Activated CD8-positive, alpha-beta memory T cell treated with anti-CD3 and anti-CD28 coated beads, Interleukin-2, amount 10 ng/mL, durations not matched to agents 7 days and 5 days (primary cell): Measurements from ENCODE around the gene TRIM38. TPM values are rescaled to one million over a fixed set of nuclear protein-coding genes. Genes with fewer than 3 reads are reported as not detected.
A peak's percentile ranks its signal among the peaks of the same experiment; 100 is the strongest.

Experiments
- ATAC-seq: fragments of 150-1000 bp; cut with Tn5 transposase; one replicate; pipeline ENCODE4 v1.10.0; 2021; ENCODE audit warnings: moderate library complexity
- CTCF ChIA-PET: fragments of 350-600 bp; sonication (Branson Sonifier 250); formaldehyde crosslinking; loops from one replicate; lab custom pipeline; 2021; ENCODE audit warnings: antibody characterized with exemption; lab: Charles Lee
- DNase-seq: peaks from one replicate; pipeline ENCODE4 v3.0.0-alpha.2; 2020
- H3K27ac Mint-ChIP-seq: one replicate; pipeline ENCODE4 v1.8.0; 2021; ENCODE audit warnings: mild to moderate bottlenecking, mixed read lengths
- H3K27me3 Mint-ChIP-seq: one replicate; pipeline ENCODE4 v1.8.0; 2021; ENCODE audit warnings: mixed read lengths
- H3K36me3 Mint-ChIP-seq: one replicate; pipeline ENCODE4 v1.8.0; 2021; ENCODE audit warnings: mild to moderate bottlenecking, mixed read lengths
- H3K4me1 Mint-ChIP-seq: one replicate; pipeline ENCODE4 v1.8.0; 2021; ENCODE audit warnings: mixed read lengths
- H3K4me3 Mint-ChIP-seq: one replicate; pipeline ENCODE4 v1.8.0; 2021; ENCODE audit warnings: mild to moderate bottlenecking, moderate library complexity, mixed read lengths
- H3K9me3 Mint-ChIP-seq: one replicate; pipeline ENCODE4 v1.8.0; 2022; ENCODE audit warnings: low read depth, mixed read lengths
- total RNA-seq, 2 experiments: library from RNA; stranded (reverse); gene quantifications; one replicate each; pipeline ENCODE4 v1.2.3, GENCODE V29; 2021

Gene TRIM38, protein sequence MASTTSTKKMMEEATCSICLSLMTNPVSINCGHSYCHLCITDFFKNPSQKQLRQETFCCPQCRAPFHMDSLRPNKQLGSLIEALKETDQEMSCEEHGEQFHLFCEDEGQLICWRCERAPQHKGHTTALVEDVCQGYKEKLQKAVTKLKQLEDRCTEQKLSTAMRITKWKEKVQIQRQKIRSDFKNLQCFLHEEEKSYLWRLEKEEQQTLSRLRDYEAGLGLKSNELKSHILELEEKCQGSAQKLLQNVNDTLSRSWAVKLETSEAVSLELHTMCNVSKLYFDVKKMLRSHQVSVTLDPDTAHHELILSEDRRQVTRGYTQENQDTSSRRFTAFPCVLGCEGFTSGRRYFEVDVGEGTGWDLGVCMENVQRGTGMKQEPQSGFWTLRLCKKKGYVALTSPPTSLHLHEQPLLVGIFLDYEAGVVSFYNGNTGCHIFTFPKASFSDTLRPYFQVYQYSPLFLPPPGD
- 10 to 100 TPM; 19.0 to 28.2 TPM for total RNA-seq

DNA sequence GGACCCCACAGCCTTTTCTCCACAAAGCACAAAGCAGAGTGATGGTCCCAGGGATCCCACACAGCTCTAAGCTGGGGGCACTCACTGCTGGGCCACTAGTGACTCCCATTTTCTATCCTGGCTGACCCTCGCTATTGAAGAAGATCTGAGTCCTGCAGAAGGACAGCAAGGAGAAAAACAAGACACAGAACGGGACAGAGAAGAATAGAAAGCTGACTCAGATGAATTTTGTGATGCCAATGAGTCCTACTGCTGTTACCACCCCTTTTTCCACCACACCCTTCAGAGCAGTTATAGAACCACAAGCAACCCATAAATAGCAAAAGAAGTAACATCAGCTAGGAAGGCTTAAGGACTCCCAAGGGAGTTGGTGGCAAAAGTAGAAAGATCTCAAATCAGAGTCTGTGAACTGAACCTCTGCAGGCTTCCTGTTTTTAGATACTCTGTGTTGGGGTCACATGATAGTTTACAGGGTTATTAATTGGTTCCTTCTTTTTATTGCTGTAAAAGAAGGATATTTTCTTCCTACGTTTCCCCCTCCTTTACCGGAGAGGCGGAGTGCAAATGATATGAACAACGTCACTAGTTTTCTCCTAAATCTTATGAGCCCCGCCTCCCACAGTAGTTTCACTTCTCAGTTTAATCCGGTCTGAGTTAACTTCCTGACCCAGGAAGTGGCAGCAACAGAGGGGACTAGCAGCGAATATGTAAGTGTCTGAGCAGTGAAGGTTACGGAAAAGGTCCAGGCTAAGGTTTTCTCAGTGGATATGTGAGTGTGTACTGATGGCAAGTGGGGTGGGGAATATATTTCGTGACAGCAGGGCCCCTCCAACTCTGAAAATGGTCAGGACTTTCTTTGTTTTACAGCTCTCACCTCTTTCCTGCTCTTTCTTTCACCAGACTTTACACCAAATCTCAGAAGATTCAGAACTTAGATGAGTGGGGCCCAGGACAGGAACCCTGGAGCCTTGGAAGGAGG lies at the start of gene TRIM38:
Gene TRIM38 (plus strand): TSS at position 654 of the 979 bp plus-strand sequence. CDS start 3,721 bp downstream, outside the sequence.
- no peaks in the 10 kb centered on the region for H3K27me3 Mint-ChIP-seq
- CTCF ChIA-PET, result interaction anchor here (0.6 to 2.8 kb wide), 9 partner anchors 7 to 244 kb away, joined by 3 to 16 read pairs (median 5); a partner anchor contains a TSS
- peak within 1 kb of the TSS; percentile 99 for H3K27ac Mint-ChIP-seq
- peak within 1 kb of the TSS; percentile 96 for H3K4me3 Mint-ChIP-seq
- peaks cover 11% of the 10 kb centered on the region for H3K9me3 Mint-ChIP-seq
- peaks cover 64% of the 10 kb centered on the region for H3K36me3 Mint-ChIP-seq
- ATAC-seq (peak; percentile 90), DNase-seq (peak; percentile 90)
- peaks cover 75% of the 10 kb centered on the region for H3K4me1 Mint-ChIP-seq

DNA sequence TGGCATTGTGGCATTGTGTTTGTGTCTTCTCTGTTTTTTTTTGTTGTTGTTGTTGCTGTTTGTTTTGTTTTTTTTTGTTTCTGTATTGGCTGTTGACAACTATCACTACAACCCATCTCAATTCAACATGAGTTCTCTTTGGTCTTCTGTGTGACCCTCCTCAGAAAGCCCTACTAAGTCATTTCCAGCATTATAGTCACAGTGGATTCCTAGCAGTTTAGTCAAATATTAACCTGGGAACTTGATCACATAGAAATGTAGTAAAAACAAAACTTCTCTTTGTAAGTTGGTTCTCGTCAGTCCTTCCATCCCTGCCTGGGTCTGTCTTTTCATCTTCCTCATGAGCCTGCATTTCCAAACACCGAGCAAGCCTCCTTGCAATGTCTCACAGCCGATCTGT lies 48.9 kb upstream of the TRIM38 start:
- no peak overlapping the region for H3K27ac Mint-ChIP-seq

DNA sequence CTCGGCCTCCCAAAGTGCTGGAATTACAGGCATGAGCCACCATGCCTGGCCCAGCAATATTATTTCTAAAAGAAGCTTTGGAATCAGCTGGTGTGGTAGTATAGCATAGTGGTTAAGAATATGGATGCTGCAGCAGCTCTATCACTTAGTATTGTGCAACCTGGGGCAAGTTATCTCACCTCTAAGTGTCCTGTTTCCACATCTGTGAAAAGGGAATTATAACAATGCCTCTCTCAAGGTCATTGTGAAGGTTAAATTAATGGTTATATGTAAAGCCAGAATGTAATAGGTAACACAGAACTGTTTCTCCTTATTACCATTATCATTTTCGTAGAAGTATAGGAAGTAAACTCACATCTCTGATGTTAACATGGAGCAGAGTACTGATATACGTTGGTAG lies 46.3 kb upstream of the TRIM38 start:
- Mint-ChIP-seq H3K9me3 (peaks cover 10% of the 10 kb centered on the region), H3K27me3 (no peaks in the 10 kb centered on the region), H3K27ac (no peak overlapping the region), H3K4me1 (peaks cover 15% of the 10 kb centered on the region), H3K4me3 (no peak overlapping the region), H3K36me3 (peaks cover 1% of the 10 kb centered on the region)
- CTCF ChIA-PET, result no interaction called here
- no peak for ATAC-seq
- DNase-seq, result no peak

More for the DNA sequence above, 48.9 kb upstream of the TRIM38 start:
- no peaks in the 10 kb centered on the region for H3K27me3 Mint-ChIP-seq
- ATAC-seq (no peak), DNase-seq (no peak)
- no peak overlapping the region for H3K4me3 Mint-ChIP-seq
- H3K36me3 Mint-ChIP-seq, result peaks cover 1% of the 10 kb centered on the region
- CTCF ChIA-PET, result no interaction called here
- H3K4me1 Mint-ChIP-seq, result peaks cover 15% of the 10 kb centered on the region
- H3K9me3 Mint-ChIP-seq, result peaks cover 10% of the 10 kb centered on the region

DNA sequence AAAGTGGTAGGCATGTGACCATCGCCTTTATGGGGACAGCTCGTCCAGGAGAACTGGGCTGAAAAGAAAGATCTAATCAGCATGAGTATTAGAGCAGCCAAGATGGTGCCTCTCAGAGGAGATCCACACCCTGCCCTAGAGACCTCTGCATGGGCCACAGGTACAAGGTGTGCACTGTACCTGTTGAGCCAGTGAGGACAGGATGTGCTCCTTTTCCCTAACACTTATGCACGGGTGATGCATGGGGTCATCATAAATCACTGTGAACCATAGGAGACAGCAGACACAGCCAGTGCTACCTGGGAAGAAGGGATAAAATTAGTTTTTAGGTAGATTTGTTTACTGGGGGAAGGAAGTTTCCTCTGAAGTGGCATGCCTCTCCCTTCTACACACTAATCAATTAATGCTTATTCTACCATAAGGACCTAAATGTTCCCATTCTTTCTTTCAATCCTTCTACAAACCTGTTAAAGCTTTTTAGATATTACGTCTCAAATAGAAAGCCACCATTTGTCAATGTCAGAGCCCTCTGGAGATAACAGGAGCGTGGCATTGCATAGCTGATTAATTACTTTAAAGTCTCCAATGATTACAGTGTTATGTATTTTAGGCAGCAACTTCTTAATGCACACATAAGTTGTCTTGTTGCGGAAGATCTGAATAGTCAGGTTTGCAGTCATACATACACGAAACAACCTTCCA lies 45.7 kb upstream of the TRIM38 start:
- Mint-ChIP-seq H3K27me3 (no peaks in the 10 kb centered on the region), H3K4me3 (no peak overlapping the region), H3K36me3 (peaks cover 1% of the 10 kb centered on the region), H3K27ac (no peak overlapping the region), H3K4me1 (peaks cover 13% of the 10 kb centered on the region), H3K9me3 (peaks cover 10% of the 10 kb centered on the region)
- DNase-seq (no peak), ATAC-seq (no peak)
- CTCF ChIA-PET, result no interaction called here

DNA sequence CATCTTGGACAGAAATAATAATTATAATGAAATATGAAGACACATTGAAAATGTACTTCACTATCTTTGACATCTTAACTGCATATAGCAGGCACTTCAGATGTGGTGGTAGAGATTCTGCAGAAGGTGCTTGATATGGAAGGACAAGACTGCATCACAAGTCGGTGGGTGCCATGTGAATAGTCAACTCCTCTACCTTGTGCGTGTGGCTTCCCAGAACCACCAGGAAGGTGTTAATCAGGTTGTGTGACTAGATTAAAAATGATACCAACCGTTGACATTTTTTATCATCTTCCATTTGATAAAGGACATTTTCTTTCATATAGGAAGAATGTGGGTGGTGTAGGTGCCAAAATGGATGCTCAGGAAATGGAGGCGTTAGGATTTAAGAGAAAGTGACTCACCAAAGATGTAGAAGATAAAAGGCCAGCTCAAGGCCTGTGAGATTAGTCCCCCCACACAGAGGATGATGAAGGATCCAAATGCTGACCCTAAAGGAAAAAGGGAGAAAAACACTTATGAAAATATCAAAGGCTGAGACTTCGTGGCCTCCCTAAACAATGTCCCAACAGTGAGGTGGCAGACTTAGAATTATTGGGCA lies 44.4 kb upstream of the TRIM38 start:
- CTCF ChIA-PET, result interaction anchor here (1.0 kb wide), 1 partner anchor 200 kb away, joined by 3 read pairs; no protein-coding TSS in a partner anchor
- no peak for DNase-seq

DNA sequence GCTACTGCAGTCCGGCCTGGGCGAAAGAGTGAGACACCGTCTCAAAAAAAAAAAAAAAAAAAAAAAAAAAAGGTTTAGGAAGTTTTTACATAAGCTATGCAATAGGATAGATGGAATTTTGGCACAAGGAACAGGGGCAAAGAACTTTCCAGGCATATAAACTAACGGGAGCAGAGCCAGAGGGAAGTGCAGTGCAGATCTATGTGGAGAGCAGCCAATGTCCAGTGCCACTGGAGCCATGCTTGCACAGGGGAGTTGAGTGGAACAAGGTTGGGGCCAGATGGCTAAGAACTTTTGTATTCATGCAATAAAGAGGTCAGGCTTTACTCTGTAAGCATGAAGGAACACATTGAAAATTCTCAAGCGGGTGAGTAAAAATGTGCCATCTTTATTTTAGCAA lies 42.9 kb upstream of the TRIM38 start:
- Mint-ChIP-seq H3K9me3 (peaks cover 4% of the 10 kb centered on the region), H3K27ac (no peak overlapping the region), H3K36me3 (no peaks in the 10 kb centered on the region), H3K27me3 (no peaks in the 10 kb centered on the region), H3K4me3 (no peak overlapping the region), H3K4me1 (peaks cover 8% of the 10 kb centered on the region)
- no peak for DNase-seq
- CTCF ChIA-PET, result interaction anchor here (0.9 kb wide), 1 partner anchor 10 kb away, joined by 4 read pairs; no protein-coding TSS in a partner anchor
- ATAC-seq, result no peak

More for the DNA sequence above, 44.4 kb upstream of the TRIM38 start:
- peaks cover 1% of the 10 kb centered on the region for H3K36me3 Mint-ChIP-seq
- no peaks in the 10 kb centered on the region for H3K27me3 Mint-ChIP-seq
- no peak overlapping the region for H3K4me3 Mint-ChIP-seq
- H3K27ac Mint-ChIP-seq, result no peak overlapping the region
- no peak for ATAC-seq
- H3K9me3 Mint-ChIP-seq, result peaks cover 6% of the 10 kb centered on the region
- H3K4me1 Mint-ChIP-seq, result peaks cover 13% of the 10 kb centered on the region

DNA sequence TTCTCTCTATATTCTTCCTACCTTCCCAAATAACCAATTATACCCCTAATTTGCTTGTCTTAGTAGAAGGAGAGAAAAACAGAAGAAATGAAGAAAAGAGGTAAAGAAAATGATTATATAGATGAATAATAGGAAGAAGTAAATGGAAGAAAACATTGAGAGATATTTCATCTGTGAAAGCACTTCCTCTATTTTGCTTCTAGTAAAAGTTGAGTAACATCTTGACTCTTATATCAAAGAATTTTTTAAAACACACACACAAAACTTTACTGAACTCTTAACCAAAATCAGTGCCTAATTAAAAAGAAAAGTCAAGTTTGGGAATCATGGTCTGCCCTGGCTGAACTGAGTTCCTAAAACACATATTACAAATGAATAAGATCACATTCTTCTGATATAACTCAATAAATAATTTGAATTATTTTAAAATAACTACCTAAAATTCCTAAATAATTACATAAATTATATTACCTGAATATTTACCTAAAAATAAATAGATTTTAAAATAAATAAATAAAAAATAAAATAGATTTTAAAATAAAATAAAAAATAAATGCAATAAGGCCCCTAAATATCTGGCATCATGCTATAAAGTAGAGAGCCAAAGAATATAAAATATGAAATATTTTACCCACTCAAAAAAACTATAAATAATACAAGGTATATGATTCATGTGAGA lies 40.9 kb upstream of the TRIM38 start:
- H3K27me3 Mint-ChIP-seq, result no peaks in the 10 kb centered on the region
- no peaks in the 10 kb centered on the region for H3K36me3 Mint-ChIP-seq
- no peak overlapping the region for H3K4me3 Mint-ChIP-seq
- ATAC-seq (no peak), DNase-seq (no peak)
- H3K27ac Mint-ChIP-seq, result no peak overlapping the region
- CTCF ChIA-PET, result interaction anchor here (1.2 kb wide), 1 partner anchor 23 kb away, joined by 3 read pairs; no protein-coding TSS in a partner anchor
- H3K4me1 Mint-ChIP-seq, result peaks cover 8% of the 10 kb centered on the region
- H3K9me3 Mint-ChIP-seq, result peaks cover 2% of the 10 kb centered on the region

DNA sequence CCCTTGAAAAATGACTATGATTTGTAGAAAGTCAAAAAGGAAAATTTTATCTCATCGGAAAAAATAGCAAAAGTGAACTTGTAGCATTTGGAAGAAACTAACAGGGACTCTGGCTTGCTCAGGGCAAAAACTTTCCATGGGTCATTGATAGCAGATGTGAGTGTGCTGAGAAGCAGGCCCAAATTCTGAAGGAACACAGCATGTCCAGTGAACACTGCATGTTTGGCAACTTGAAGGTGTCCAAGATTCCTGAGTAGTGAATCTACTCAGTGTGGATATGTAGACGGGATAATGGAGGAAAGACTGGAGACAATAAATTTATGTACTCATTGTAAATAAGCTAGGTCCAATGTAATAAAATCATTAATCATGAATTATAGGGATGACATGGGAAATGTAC lies 40.3 kb upstream of the TRIM38 start:
- H3K27me3 Mint-ChIP-seq, result no peaks in the 10 kb centered on the region
- no peak for DNase-seq
- H3K27ac Mint-ChIP-seq, result no peak overlapping the region
- peaks cover 2% of the 10 kb centered on the region for H3K9me3 Mint-ChIP-seq
- no peak overlapping the region for H3K4me3 Mint-ChIP-seq
- no peaks in the 10 kb centered on the region for H3K36me3 Mint-ChIP-seq
- CTCF ChIA-PET, result no interaction called here
- peaks cover 9% of the 10 kb centered on the region for H3K4me1 Mint-ChIP-seq
- no peak for ATAC-seq

DNA sequence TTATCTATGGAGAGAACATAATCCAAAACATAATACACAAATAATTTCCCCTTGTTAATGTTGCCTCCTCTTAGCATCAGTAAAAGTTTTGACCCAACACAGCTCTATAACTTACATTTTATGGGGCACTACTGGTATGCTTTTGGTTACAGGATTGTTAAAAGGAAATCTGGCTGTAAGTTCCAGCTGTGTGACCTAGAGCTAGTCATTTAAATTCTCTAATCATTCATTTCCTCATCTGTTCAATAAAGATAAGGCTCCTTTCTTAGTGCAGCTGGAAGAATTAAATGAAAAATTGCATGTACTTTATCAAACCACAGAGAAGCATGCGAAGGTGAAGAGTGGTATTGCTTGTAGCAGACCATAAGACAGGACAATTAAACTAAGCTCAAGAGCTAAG lies 36.7 kb upstream of the TRIM38 start:
- H3K4me3 Mint-ChIP-seq, result no peak overlapping the region
- no peaks in the 10 kb centered on the region for H3K27me3 Mint-ChIP-seq
- H3K4me1 Mint-ChIP-seq, result peaks cover 2% of the 10 kb centered on the region
- no peaks in the 10 kb centered on the region for H3K9me3 Mint-ChIP-seq
- CTCF ChIA-PET, result interaction anchor here (0.6 to 1.2 kb wide), 3 partner anchors 16 to 658 kb away, joined by 3 to 4 read pairs (median 3); no protein-coding TSS in a partner anchor
- H3K36me3 Mint-ChIP-seq, result no peaks in the 10 kb centered on the region
- no peak for DNase-seq
- H3K27ac Mint-ChIP-seq, result no peak overlapping the region
- no peak for ATAC-seq

DNA sequence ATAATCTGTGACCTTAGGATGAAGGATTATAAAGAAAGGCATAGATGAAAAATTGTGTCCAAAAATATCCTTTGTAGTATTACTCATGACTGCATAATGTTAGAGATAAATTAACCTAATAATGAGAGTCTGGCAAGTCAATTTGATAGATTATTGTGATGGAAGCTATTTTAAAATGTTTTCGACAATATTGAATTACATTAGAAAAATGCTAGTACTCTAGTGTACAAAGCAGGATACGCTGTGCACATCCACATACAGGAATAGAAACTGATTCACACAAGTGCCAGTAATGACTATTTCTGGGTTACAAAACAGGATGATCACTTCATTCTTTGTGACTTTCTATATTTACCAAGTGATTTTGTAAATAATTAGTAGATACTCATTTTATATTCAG lies 35.4 kb upstream of the TRIM38 start:
- Mint-ChIP-seq H3K27ac (no peak overlapping the region), H3K4me3 (no peak overlapping the region), H3K27me3 (no peaks in the 10 kb centered on the region), H3K36me3 (no peaks in the 10 kb centered on the region), H3K9me3 (no peaks in the 10 kb centered on the region), H3K4me1 (peaks cover 2% of the 10 kb centered on the region)
- CTCF ChIA-PET, result no interaction called here
- no peak for ATAC-seq
- DNase-seq, result no peak

DNA sequence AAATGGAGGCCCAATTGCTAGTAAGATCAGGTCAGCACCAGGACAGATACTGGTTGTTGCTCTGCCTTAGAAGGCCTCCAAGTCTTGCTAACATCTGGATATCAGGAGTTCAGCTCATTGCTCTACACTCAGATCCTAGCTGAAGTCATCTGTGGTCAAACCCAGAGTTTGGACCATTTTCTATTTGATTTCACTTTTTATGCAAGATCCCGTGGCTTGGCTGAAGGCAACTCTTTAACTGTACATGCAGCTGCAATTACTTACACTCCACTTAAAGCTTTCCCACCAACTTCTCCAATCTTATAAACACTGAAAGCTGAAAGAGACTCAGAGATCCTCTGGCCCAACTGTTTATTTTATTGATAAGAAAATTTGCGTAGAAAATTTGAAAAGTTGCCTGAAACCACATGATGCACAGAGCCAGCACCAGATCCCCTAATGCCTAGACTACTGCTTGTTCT lies 34.8 kb upstream of the TRIM38 start:
- Mint-ChIP-seq H3K27ac (no peak overlapping the region), H3K9me3 (no peaks in the 10 kb centered on the region), H3K4me3 (no peak overlapping the region), H3K4me1 (peaks cover 2% of the 10 kb centered on the region), H3K27me3 (no peaks in the 10 kb centered on the region), H3K36me3 (no peaks in the 10 kb centered on the region)
- CTCF ChIA-PET, result no interaction called here
- ATAC-seq, result no peak
- no peak for DNase-seq
